Small intestine (tissue), 7 donors: ENCODE measurements around the gene DOCK6. TPM values are rescaled to one million over a fixed set of nuclear protein-coding genes. Genes with fewer than 3 reads are reported as not detected.
A peak's percentile ranks its signal among the peaks of the same experiment; 100 is the strongest.

Experiments used
- DNase-seq, 2 donors: peaks; one replicate each; pipeline versions ENCODE4 v3.0.0 to v3.0.0-alpha.2; 2013
- FAIRE-seq: peaks from 2 replicates; lab custom pipeline; 2012; peaks lifted over from hg19 to GRCh38; lab: Jason Lieb, UNC
- H3K27ac ChIP-seq, 3 donors: one replicate each; pipeline ENCODE4 v1.5.1; 2013; ENCODE audit warnings: low read length in 2 of 3, mild to moderate bottlenecking in 2 of 3, control low read depth in 1 of 3, inconsistent platforms in 1 of 3, low read depth in 1 of 3, moderate library complexity in 1 of 3
- H3K27me3 ChIP-seq, 3 donors: one replicate each; pipeline ENCODE4 v1.6.1; 2013; ENCODE audit warnings: low read length in 3 of 3, inconsistent platforms in 1 of 3; ENCODE audit not compliant: control insufficient read depth in 3 of 3, insufficient read depth in 3 of 3
- H3K36me3 ChIP-seq, 3 donors: one replicate each; pipeline ENCODE4 v1.6.1; 2013; ENCODE audit warnings: low read length in 3 of 3, inconsistent platforms in 1 of 3, low read depth in 1 of 3, mild to moderate bottlenecking in 1 of 3, moderate library complexity in 1 of 3; ENCODE audit not compliant: control insufficient read depth in 3 of 3, insufficient read depth in 2 of 3
- H3K4me1 ChIP-seq, 3 donors: one replicate each; pipeline ENCODE4 v1.6.1; 2013; ENCODE audit warnings: low read length in 2 of 3, inconsistent platforms in 1 of 3, low read depth in 1 of 3, mild to moderate bottlenecking in 1 of 3, moderate library complexity in 1 of 3; ENCODE audit not compliant: control insufficient read depth in 3 of 3, insufficient read depth in 2 of 3
- H3K4me3 ChIP-seq, 3 donors: one replicate each; pipeline ENCODE4 v1.5.1; 2013; ENCODE audit warnings: low read length in 3 of 3, control low read depth in 1 of 3, inconsistent platforms in 1 of 3, low read depth in 1 of 3, mild to moderate bottlenecking in 1 of 3, moderate library complexity in 1 of 3
- H3K9me3 ChIP-seq, 2 donors: one replicate each; pipeline ENCODE4 v1.6.1; 2013; ENCODE audit warnings: low read depth in 1 of 2, low read length in 1 of 2; ENCODE audit not compliant: control insufficient read depth in 2 of 2, insufficient read depth in 1 of 2
- WGBS, 3 donors: extraction: QIAGEN DNeasy Blood & Tissue Kit; methylation state at CpG; one replicate each; pipeline ENCODE4 v1.1.7; 2013; 5-methylcytosine and 5-hydroxymethylcytosine counted together
- polyA plus RNA-seq, 4 donors: library from polyadenylated mRNA; stranded (reverse) in 3 of 4; unstranded in 1 of 4; fragments of 200-250 nt in 3 of 4; fragments of 120-200 nt in 1 of 4; gene quantifications; one replicate each; pipeline versions ENCODE4 v1.2.1 to v1.2.3, GENCODE V29; 2013
- donor health status: healthy with polysubstance abuse.
- donor health status: control.
- donor health status: control.
- donor health status: Bipolar disorder and iron deficiency.
- donor health status: healthy.

Gene DOCK6
- polyA plus RNA-seq, 4 donors: 44.4 to 68.0 (median 51.0) TPM

DNA sequence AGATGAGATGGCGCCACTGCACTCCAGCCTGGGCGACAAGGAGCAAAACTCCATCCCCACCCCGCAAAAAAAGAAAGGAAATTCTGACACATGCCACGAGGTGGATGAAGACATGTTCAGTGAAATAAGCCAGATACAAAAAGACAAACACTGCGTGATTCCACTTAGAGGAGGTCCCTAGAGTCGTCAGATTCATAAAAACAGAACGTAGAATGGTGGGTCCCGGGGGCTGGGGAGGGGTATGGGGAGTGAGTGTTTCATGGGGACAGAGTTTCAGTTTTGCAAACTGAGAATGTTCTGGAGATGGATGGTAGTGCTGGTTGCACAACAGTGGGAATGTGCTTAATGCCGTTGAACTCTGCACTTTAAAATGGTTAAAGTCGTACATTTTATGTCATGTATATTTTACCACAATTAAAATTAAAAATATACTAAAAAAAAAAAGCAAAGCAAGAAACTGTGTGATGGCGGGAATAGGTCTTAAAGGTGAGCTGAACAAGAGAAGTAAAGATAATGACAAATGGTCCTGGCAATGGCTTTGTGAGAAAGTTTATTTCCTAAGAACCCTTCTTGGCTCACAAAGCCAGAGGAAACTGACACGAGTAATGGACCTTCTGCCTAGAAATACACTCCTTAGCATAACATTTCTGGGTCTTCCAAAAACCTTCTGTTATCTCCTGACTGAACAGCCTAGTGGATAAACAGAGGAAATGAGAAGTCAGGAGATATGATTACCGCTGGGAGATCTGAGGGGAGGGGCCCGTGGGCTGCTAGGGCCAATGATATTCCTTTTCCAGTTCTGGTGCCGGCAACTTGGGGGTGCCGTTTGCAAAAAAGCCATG, 102.5 kb downstream of the DOCK6 start:
- FAIRE-seq: no peak
- H3K27ac ChIP-seq: peak overlapping the region in 2 of 3 donors; percentile 9 to 27
- peaks cover 0 to 11% (median 2%) of the 10 kb centered on the region in 3 donors for H3K36me3 ChIP-seq
- H3K4me3 ChIP-seq: no peak overlapping the region
- DNase-seq: peak in 1 of 2 donors; percentile 46
- peaks cover 0 to 2% of the 10 kb centered on the region in 2 donors for H3K9me3 ChIP-seq
- WGBS, 3 donors: 50 to 60% (median 53%) methylated on average over 16 of the region's 16 CpGs
- no peaks in the 10 kb centered on the region for H3K27me3 ChIP-seq
- peaks cover 0 to 11% (median 0%) of the 10 kb centered on the region in 3 donors for H3K4me1 ChIP-seq

- Histone ChIP-seq H3K9me3 (peaks cover 0 to 1% of the 10 kb centered on the region in 2 donors), H3K27me3 (no peaks in the 10 kb centered on the region), H3K4me3 (peak within 1 kb of the TSS; percentile 54 to 71 (median 66)), H3K27ac (peak within 1 kb of the TSS in 2 of 3 donors; percentile 39 to 52), H3K4me1 (peaks cover 0 to 12% (median 0%) of the 10 kb centered on the region in 3 donors), H3K36me3 (peaks cover 0 to under 1% (median 0%) of the 10 kb centered on the region in 3 donors)
- 0 to 1% (median 1%) methylated on average over 48 to 50 of the region's 50 CpGs for WGBS, 3 donors
- DNase-seq: peak; percentile 97 to 98
- no peak for FAIRE-seq
Measured at GRCh38 chr19:11155373-11156120, 106.8 kb downstream of the DOCK6 start, which contains the start of gene SPC24. Gene SPC24 (minus strand): TSS chr19:11155782. CDS start chr19:11155776, 6 bp downstream.

- Histone ChIP-seq H3K27me3 (no peaks in the 10 kb centered on the region), H3K4me1 (peaks cover 0 to 8% (median 0%) of the 10 kb centered on the region in 3 donors), H3K9me3 (no peaks in the 10 kb centered on the region), H3K27ac (no peak overlapping the region), H3K36me3 (peaks cover 0 to 4% (median 0%) of the 10 kb centered on the region in 3 donors), H3K4me3 (peak overlapping the region in 1 of 3 donors; percentile 66)
- WGBS, 3 donors: 30 to 39% (median 30%) methylated on average over 6 of the region's 6 CpGs
- FAIRE-seq (no peak), DNase-seq (no peak)
Measured at GRCh38 chr19:11154683-11155047, 107.7 kb downstream of the DOCK6 start.

- Histone ChIP-seq H3K36me3 (peaks cover 0 to 15% (median 0%) of the 10 kb centered on the region in 3 donors), H3K27me3 (no peaks in the 10 kb centered on the region), H3K4me1 (peaks cover 0 to 8% (median 0%) of the 10 kb centered on the region in 3 donors), H3K9me3 (no peaks in the 10 kb centered on the region), H3K27ac (peak overlapping the region in 1 of 3 donors; percentile 52), H3K4me3 (no peak overlapping the region)
- DNase-seq (peak in 1 of 2 donors; percentile 73), FAIRE-seq (no peak)
- 53 to 75% (median 70%) methylated on average over 11 of the region's 11 CpGs for WGBS, 3 donors
Measured at GRCh38 chr19:11152318-11153062, 109.8 kb downstream of the DOCK6 start.

DNA sequence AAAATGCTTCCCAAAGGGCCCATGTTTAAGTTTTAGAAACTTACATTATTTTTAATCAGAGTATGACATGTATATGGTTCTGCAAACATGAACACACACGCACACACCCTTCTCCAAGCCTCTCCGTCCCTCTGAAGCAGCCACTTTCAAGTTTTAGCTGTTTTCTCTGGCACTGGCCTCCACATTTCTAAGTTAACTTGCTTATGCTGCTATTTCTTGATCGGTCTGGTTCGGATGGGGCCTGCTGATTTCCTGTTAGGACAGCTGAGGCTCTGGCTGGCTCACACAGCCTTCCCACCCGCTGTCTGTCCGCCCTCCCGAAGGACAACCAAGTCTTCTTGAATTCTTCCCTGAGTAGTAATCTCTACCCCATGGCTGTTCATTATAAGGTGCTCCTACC, 111.1 kb downstream of the DOCK6 start:
- Histone ChIP-seq H3K36me3 (peaks cover 0 to 20% (median 0%) of the 10 kb centered on the region in 3 donors), H3K4me3 (no peak overlapping the region), H3K27ac (peak overlapping the region in 2 of 3 donors; percentile 44 to 48), H3K27me3 (no peaks in the 10 kb centered on the region), H3K9me3 (no peaks in the 10 kb centered on the region), H3K4me1 (peaks cover 0 to 8% (median 0%) of the 10 kb centered on the region in 3 donors)
- DNase-seq (no peak), FAIRE-seq (no peak)
- 70 to 87% (median 87%) methylated on average over 7 of the region's 7 CpGs for WGBS, 3 donors

Other genes with a start within 250 kb of the DOCK6 start
- 10 to 100 TPM in 3 of 4 donors, 1 to 10 TPM in 1; 6.0 to 40.1 (median 31.1) TPM for gene LDLR, start 173.1 kb downstream of the DOCK6 start, polyA plus RNA-seq
- gene SPC24, start 106.7 kb downstream of the DOCK6 start, polyA plus RNA-seq: 10 to 100 TPM in 1 of 4 donors, 1 to 10 TPM in 1, under 1 TPM in 2; 0.27 to 10.9 (median 4.2) TPM
- gene KANK2, start 65.0 kb downstream of the DOCK6 start, polyA plus RNA-seq: 10 to 100 TPM; 10.7 to 83.6 (median 45.5) TPM
- gene ANGPTL8, start 22.9 kb downstream of the DOCK6 start, polyA plus RNA-seq: 10 to 100 TPM in 1 of 4 donors, under 1 TPM in 1, not detected in 2; 0.16 to 13.0 TPM
- gene TSPAN16, start 33.6 kb upstream of the DOCK6 start, polyA plus RNA-seq: not detected
- 10 to 100 TPM in 2 of 4 donors, 1 to 10 TPM in 2; 3.6 to 78.7 (median 9.3) TPM for gene RAB3D, start 77.1 kb upstream of the DOCK6 start, polyA plus RNA-seq
- 100 to 1,000 TPM in 1 of 4 donors, 10 to 100 TPM in 3; 39.8 to 127 (median 86.7) TPM for gene TMEM205, start 83.7 kb upstream of the DOCK6 start, polyA plus RNA-seq
- 10 to 100 TPM; 24.1 to 70.4 (median 50.3) TPM for gene CCDC159, start 84.0 kb upstream of the DOCK6 start, polyA plus RNA-seq
- 1 to 10 TPM; 3.1 to 9.7 (median 6.2) TPM for gene PLPPR2, start 92.9 kb upstream of the DOCK6 start, polyA plus RNA-seq
- 1 to 10 TPM; 3.0 to 4.0 (median 3.2) TPM for gene SWSAP1, start 112.1 kb upstream of the DOCK6 start, polyA plus RNA-seq
- 10 to 100 TPM in 1 of 4 donors, 1 to 10 TPM in 2, under 1 TPM in 1; 0.45 to 12.0 (median 2.0) TPM for gene EPOR, start 121.8 kb upstream of the DOCK6 start, polyA plus RNA-seq
- gene RGL3, start 156.8 kb upstream of the DOCK6 start, polyA plus RNA-seq: 1 to 10 TPM in 3 of 4 donors, not detected in 1; 1.1 to 5.6 (median 1.5) TPM
- under 1 TPM in 2 of 4 donors, not detected in 2; 0.25 to 0.30 TPM for gene ODAD3, start 172.6 kb upstream of the DOCK6 start, polyA plus RNA-seq
- gene PRKCSH, start 173.1 kb upstream of the DOCK6 start, polyA plus RNA-seq: 100 to 1,000 TPM; 118 to 453 (median 160) TPM
- 1 to 10 TPM in 1 of 4 donors, under 1 TPM in 3; 0.30 to 2.1 (median 0.63) TPM for gene ELAVL3, start 218.5 kb upstream of the DOCK6 start, polyA plus RNA-seq
- gene ZNF653, start 243.3 kb upstream of the DOCK6 start, polyA plus RNA-seq: 10 to 100 TPM in 2 of 4 donors, 1 to 10 TPM in 2; 7.5 to 25.1 (median 10.4) TPM